ENCODE data around the gene ANK3.

ANK3 gene

GRCh38 chr10:60376221-60377041, 13.2 kb downstream of the ANK3 start:
- DNase-seq, result no peak

GRCh38 chr10:60375293-60376004, 14.2 kb downstream of the ANK3 start:
- DNase-seq, result no peak

- DNase-seq, result no peak
Measured at GRCh38 chr10:60374836-60375235, 14.8 kb downstream of the ANK3 start.

- no peak for DNase-seq
Measured at GRCh38 chr10:60372436-60372835, 17.2 kb downstream of the ANK3 start.

GRCh38 chr10:60369547-60369930, 20.1 kb downstream of the ANK3 start:
- DNase-seq, result no peak

- DNase-seq, result no peak
Measured at GRCh38 chr10:60368875-60369546, 20.7 kb downstream of the ANK3 start.

GRCh38 chr10:60367901-60368300, 21.8 kb downstream of the ANK3 start:
- no peak for DNase-seq

GRCh38 chr10:60367431-60367830, 22.2 kb downstream of the ANK3 start:
- DNase-seq, result no peak

GRCh38 chr10:60367024-60367423, 22.7 kb downstream of the ANK3 start:
- DNase-seq, result no peak

GRCh38 chr10:60363187-60363586, 26.5 kb downstream of the ANK3 start:
- DNase-seq, result no peak

- no peak for DNase-seq
Measured at GRCh38 chr10:60362461-60362860, 27.2 kb downstream of the ANK3 start.

- no peak for DNase-seq
Measured at GRCh38 chr10:60359066-60359465, 30.6 kb downstream of the ANK3 start.

GRCh38 chr10:60358282-60358681, 31.4 kb downstream of the ANK3 start:
- DNase-seq, result peak; percentile 49

- no peak for DNase-seq
Measured at GRCh38 chr10:60353519-60354258, 36.0 kb downstream of the ANK3 start.

- no peak for DNase-seq
Measured at GRCh38 chr10:60352105-60352504, 37.6 kb downstream of the ANK3 start.

GRCh38 chr10:60351191-60351853, 38.4 kb downstream of the ANK3 start:
- DNase-seq, result no peak

GRCh38 chr10:60350400-60350799, 39.3 kb downstream of the ANK3 start:
- DNase-seq, result no peak

GRCh38 chr10:60349426-60349825, 40.2 kb downstream of the ANK3 start:
- no peak for DNase-seq

GRCh38 chr10:60348982-60349381, 40.7 kb downstream of the ANK3 start:
- DNase-seq, result no peak

GRCh38 chr10:60347270-60347669, 42.4 kb downstream of the ANK3 start:
- DNase-seq, result no peak

GRCh38 chr10:60346661-60347060, 43.0 kb downstream of the ANK3 start:
- no peak for DNase-seq

GRCh38 chr10:60343254-60343653, 46.4 kb downstream of the ANK3 start:
- no peak for DNase-seq

- no peak for DNase-seq
Measured at GRCh38 chr10:60341969-60342368, 47.7 kb downstream of the ANK3 start.

All from activated CD4-positive, alpha-beta T cell treated with anti-CD3 and anti-CD28 coated beads, Interleukin-10, Interleukin-2, amounts not matched to agents 100 ng/mL and 50 ng/mL, durations not matched to agents 16 hours and 8 hours (primary cell).